Activated CD4-positive, alpha-beta T cell treated with anti-CD3 and anti-CD28 coated beads, Interleukin-2, amount 50 U/mL, for 4 hours (primary cell): ENCODE measurements around the gene MT1M.
A peak's percentile ranks its signal among the peaks of the same experiment; 100 is the strongest.
"Not testable (repeated sequence)": the region's sequence is repeated elsewhere in the genome, so short reads cannot be mapped to it uniquely, and the experiment has no call there.

Experiments used
- DNase-seq, 2 experiments: peaks; one replicate each; pipeline ENCODE4 v3.0.0-alpha.2; 2020

Gene MT1M

DNA sequence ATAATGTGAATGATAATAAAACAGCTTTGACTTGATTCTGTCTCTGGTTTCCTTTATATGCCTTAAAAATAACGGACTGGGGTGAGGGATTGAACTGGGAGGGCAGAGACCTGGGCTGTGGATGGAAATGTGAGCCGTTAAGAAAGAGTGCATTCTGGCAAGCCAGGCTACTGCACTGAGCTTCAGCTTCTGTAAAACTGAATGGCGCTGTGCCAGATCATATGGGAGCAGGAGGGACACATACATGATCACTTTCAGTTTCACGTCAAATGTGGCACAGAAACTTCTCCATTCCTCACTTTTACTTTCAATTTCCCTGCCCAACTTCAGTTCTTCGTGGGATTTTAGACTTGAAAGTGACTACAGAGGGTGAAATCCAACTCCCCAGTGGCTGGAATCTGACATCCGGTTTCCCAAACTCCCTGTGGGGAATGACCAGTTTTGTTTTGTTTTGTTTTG is 23.0 kb upstream of the MT1M start:
- peak; percentile 60 to 69 for DNase-seq

GRCh38 chr16:56610017-56610608 is 22.3 kb upstream of the MT1M start:
- DNase-seq, result peak; percentile 74 to 78

- DNase-seq, result peak in 1 of 2 experiments; percentile 36
Measured at GRCh38 chr16:56610609-56611111, 21.8 kb upstream of the MT1M start.

DNA sequence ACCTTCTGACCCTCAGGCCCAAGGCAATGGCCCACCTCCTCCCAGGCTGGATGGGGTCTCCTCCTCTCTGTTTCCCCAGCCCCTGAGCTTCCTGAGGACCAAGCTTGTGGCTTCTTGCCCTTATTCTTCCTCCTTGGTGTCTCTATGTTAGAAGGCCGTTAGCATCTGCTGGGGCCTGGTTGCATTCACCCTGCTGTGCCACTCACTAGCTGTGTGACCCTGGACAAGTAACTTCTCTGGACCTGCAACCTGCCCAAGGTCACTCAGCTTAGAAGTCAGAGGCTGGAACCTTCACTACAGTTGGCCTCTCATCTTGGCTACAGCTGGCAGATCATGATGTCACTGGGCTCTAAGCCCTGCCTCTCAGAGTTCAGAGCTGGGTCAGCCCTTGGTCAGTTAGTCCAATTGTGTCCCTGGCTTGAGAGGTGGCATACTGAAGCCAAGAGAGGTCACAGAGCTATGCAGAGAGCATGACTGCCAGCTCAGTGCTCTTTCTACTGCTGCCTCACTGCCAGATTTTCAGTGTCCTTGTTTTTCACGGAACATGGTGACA is 21.1 kb upstream of the MT1M start:
- no peak for DNase-seq

DNA sequence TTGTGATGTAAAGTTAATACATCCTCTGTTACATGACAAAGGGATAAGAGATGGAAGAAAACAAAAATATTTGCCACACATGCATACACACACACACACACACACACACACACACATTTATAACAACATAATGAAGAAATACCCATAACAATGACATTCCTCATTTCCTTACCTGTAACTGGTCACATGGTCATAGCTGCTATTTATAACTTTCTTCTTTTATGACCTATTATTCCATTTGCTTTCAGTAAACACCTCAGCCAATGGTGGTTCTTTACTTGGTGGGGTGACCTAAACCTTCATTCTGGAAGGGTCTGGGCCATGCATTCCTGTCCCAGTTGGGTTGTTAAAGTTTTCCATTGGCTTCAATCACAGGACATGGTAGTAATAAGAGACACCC is 18.8 kb upstream of the MT1M start:
- no peak for DNase-seq

DNA sequence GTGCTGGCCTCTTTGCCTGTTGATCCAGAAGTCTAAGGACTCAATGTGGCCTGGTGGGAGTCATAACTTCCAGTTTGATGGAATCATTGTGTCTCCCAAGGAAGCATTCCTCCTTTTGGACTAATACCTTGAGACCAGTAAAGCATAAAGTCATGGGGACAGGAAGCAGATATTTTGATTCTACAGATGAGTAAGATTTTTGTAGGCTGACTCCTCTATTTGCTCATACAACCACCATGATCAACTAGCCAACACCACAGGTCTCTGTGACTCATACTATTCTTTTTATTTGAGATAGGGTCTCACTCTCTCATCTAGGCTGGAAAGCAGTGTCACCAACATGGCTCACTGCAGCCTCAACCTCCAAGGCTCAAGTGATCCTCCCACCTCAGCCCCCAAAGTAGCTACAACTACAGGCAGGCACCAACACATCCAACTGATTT is 17.9 kb upstream of the MT1M start:
- no peak for DNase-seq

DNA sequence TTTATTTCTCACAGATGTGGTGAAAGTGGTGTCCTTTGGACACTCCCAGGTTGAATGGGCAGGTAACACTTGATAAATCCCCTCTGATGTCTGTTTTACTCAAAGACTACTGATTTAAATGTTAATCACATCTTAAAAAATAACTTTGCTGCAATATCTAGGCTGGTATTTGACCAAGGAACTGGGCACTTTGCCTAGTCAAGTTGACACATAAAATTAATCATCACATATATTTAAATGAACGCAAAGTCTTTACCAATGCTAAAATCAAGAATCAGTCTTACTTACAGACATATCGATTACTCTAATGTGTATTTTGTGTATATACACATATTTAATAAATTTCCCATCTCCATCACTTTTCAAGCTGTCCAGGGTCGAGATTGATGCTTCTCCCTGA is 17.1 kb upstream of the MT1M start:
- no peak for DNase-seq

GRCh38 chr16:56616608-56617211 is 15.7 kb upstream of the MT1M start:
- DNase-seq, result no peak

DNA sequence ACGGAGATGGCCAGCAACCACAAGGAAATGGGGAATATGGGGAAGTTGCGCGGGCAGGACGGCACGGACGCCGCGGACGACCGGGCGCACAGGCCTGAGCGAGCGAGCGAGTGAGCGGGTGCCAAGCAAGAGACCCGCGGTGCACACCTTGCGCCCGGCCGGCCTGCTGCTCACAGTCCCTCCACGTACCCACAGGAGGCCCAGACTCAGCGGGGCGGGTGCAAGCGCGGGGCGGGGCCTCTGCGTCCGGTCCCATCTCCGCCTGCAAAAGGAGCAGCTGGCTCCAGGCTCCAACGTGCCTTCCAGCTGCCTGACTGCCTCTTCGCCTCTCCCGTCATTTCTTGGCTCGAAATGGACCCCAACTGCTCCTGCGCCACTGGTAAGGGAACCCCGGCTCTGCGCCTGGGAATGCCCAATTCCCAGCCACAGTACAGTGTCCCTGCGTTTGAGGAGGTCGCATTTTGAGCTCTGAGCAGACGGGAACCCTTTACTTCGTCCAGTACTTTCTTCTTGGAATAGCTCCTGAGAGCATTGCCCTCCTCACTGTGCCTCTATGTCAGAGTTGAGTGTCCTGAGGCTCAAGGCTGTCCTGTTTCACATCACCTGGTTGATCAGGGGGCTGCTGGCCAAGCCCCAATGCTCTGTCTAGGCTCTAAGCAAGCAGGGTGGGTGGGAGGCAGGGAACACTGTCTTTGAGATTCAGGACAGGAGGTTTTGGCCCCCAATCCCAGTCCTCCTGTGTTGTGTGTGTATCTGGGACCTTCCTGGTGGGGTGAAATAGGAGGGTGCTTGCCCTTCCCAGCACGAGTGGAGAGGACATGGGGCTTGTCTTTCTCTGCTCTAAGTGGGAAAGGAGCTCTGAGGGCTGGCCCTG is 15.0 kb upstream of the MT1M start:
- DNase-seq, result no peak

GRCh38 chr16:56618138-56618537 is 14.3 kb upstream of the MT1M start:
- DNase-seq, result no peak

DNA sequence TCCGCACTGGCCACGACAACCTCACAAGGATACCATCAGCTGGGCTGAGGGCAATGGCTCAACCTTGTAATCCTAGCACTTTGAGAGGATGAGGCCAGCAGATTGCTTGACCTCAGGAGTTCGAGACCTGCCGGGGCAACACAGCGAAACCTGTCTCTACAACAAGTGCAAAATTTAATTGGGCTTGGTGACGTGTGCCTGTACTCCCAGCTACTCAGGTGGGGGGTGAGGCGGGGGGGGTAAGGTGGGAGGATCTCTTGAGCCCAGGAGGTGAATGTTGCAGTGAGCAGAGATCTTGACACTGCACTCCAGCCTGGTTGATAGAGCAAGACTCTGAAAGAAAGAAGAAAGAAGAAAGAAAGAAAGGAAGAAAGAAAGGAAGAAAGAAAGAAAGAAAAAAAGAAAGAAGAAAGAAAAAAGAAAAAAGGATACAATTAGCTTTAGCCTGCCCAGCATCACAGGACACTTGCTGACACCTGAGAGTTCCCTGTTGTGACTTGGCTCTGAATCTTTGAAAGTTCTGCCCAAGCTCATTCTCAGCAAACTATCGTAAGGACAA is 12.0 kb upstream of the MT1M start:
- no peak for DNase-seq

DNA sequence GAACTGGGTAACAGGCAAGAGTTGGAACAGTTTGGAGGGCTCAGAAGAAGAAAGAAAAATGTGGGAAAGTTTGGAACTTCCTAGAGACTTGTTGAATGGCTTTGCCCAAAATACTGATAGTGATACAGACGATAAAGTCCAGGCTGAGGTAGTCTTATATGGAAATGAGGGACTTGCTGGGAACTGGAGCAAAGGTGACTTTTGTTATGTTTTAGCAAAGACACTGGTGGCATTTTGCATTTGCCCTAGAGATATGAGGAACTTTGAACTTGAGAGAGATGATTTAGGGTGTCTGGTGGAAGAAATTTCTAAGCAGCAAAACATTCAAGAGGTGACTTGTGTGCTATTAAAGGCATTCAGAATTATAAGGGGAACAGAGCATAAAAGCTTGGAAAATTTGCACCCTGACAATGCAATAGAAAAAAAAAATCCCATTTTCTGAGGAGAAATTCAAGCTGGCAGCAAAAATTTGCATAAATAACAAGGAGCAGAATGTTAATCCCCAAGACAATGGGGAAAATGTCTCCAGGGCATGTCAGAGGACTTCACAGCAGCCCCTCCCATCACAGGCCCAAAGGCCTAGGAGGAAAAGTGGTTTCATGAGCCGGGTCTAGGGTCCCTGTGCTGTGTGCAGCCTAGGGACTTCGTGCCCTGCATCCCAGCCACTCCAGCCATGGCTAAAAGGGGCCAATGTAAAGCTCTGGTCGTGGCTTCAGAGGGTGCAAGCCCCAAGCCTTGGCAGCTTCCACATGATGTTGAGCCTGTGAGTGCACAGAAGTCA is 10.6 kb upstream of the MT1M start:
- DNase-seq, result not testable (repeated sequence)

GRCh38 chr16:56623184-56623583 is 9.3 kb upstream of the MT1M start:
- not testable (repeated sequence) for DNase-seq

GRCh38 chr16:56623637-56624036 is 8.8 kb upstream of the MT1M start:
- no peak for DNase-seq

DNA sequence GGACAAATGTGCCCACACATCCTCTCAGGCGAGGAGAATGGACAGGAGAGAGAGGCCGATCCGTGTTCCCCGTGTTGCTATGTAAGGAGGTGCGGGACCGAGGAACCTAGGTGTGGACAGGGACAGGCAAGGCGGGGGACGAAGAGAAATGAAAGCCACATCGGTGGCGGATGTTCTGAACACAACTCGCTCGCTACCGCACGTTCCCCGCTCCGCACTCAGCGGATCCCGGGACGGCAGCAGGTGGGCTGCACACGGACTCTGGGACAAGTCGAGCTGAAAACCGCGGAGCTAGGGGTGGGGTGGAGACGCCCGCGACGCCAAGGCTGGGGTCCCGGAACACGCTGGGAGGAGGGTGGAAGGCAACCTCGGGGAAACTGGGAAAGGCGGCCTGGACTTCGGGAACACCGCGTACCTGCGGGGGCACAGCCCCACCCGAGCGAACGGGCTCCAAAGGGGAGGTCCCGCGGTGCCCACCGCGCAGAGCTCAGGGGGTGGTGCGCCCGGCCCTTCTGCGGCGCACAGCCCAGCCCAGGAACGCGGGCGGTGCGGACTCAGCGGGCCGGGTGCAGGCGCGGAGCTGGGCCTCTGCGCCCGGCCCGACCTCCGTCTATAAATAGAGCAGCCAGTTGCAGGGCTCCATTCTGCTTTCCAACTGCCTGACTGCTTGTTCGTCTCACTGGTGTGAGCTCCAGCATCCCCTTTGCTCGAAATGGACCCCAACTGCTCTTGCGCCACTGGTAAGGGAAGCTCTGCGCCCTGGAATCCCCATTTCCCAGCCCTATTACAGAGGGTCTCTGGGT is 7.1 kb upstream of the MT1M start, which contains the start of gene MT1E:
TSS of gene MT1E (plus strand) at position 642 of the 803 bp plus-strand sequence. CDS start at position 713, 71 bp downstream.
- no peak for DNase-seq

- DNase-seq, result no peak
Measured at GRCh38 chr16:56625943-56626654, 6.4 kb upstream of the MT1M start.

DNA sequence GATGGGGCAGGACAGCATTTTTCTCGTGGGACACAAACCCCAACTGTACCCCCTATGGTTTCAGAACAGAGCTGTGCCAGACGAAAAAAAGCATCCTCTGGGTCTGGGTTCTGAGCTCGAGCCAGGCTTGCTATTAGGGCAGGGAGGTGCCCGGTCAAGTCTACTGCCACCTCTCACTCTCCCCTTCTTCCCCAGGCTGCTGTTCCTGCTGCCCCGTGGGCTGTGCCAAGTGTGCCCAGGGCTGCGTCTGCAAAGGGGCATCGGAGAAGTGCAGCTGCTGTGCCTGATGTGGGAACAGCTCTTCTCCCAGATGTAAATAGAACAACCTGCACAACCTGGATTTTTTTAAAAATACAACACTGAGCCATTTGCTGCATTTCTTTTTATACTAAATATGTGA is 5.8 kb upstream of the MT1M start:
- no peak for DNase-seq

DNA sequence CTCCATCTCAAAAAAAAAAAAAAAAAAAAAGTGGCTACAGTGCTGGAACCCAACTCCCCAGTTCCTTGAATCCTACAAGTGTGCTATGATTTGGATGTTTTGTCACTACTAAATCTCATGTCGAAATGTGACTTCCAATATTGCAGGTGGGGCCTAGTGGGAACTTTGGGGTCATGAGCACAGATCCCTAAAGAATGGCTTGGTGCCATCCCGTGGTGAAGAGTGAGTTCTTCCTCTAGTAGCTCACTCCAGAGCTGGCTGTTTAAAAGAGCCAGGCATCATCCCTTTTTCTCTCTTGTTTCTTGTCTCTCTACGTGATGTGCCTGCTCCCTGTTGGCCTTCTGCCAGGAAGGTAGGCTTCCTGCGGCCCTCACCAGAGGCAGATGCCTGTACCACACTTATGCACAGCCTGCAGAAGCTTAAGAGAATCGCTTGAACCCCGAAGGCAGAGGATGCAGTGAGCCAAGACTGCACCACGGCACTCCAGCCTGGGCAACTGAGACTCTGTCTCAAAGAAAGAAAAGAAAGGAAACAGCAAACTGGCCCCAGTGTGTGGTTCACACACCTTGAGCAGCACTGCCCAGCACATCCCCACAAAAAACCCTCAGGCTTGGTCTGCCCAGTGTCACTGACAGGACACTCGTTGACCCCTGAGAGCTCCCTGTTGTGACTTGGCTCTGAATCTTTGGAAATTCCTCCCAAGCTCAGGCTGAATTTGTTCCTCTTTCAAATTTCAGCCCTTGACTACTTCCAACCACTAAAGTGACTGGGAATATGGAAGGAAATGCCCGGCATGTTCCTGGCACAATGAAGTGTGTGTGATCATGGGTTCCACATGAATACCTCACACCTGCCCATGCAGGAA is 3.7 kb upstream of the MT1M start:
- DNase-seq, result no peak

DNA sequence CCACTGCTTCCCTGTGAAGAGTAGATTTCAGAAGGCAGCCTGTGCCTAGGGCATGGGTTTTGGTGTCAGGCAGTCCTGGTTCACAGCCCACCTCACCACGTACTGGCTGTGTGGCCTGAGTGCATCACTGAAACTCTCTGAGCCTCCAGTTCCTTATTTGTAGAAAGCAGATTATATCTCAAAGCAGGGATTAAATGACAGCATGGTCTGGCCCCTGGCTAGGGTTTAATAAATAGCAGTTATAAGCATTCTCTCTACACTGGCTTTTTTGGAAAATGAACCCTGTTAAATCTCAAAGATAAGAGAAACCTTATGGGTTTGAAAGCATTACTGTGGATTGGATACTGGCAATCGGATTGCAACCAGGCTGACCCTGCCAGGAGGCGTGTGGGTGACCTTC is 2.9 kb upstream of the MT1M start:
- DNase-seq, result no peak

GRCh38 chr16:56630134-56630533 is 2.3 kb upstream of the MT1M start:
- no peak for DNase-seq
